HG02852 (cell line): ENCODE results near the gene PPP1R12C.
"Not testable (repeated sequence)": the region's sequence is repeated elsewhere in the genome, so short reads cannot be mapped to it uniquely, and the experiment has no call there.

Source experiments
- ATAC-seq: cut with Tn5 transposase; IDR thresholded peaks from one replicate; pipeline ENCODE4 v1.9.1; 2021; ENCODE audit warnings: mild to moderate bottlenecking, moderate library complexity; ENCODE audit not compliant: unreplicated experiment

The PPP1R12C gene

DNA sequence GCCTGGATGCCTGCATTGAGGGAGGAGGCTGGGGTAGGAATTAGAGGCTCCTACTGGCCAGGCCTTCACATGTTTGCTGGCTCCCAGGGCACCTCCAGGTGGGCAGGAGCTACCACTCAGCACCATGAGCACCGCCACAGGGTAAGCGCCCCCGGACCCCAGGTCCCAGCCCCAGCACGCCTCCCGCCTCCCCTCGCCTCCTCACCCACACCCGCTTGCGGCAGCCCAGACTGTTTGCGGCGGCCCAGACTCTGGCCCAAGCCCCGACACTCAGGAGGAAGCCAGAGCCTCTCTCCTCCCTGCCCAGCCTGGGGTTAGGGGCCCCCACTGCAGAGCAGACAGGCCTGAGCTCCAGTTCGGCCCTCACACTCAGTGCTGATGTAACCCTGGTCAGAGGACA, 41.1 kb downstream of the PPP1R12C start:
- no peak for ATAC-seq

DNA sequence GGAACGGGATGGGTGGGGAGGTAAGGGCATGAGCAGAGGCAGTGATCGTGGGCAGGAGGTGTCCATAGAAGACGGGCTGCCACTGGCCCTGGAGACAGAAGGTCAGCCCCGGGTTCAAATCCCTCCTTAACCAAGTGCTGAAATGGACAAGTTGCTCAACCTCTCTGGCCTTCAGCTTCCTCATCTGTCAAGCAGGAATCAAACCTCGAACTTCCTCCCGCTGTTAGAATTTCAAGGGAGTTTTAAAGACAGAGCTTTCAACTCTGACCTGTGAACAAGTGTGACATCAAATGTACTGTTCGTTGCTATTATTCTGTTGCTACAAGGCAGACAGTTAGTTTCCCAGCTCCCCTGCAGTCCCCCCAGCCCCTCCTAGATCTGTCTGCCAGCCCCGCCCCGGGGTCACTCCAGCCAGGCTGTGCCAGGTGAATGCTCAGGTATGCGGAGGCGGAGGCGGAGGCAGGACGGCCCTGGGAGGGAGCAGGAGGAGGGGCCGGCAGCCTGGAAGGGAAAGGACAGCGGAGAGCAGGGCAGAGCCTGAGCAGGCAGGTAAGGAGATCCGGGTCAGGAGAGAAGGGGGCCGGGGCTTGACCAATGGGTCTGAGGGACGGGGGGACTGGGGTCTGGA, 42.0 kb downstream of the PPP1R12C start, which contains the start of gene EPS8L1:
Gene EPS8L1, plus strand, starts transcription at position 499 of the 628 bp plus-strand sequence. CDS start 576 bp downstream, outside the sequence.
- no peak for ATAC-seq

DNA sequence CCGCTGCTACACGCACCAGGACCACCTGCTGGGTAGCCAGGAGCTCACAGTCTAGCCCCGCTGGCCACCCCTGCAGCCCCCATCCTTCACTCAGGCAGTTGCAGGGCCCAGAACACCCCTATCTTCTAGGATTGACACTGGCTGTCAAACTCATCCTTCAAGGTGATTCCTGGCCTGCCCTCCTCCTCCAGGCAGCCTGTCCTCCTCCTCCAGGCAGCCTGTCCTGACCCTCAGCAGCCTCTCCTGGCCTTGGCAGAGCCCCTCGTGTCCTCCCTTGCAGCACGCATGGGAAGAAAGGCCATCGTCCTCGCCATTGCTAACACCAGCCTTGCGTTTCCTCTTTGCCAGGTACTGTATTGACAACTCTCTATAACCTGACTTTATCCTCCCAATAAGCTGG, 45.5 kb downstream of the PPP1R12C start:
- ATAC-seq, result no peak

DNA sequence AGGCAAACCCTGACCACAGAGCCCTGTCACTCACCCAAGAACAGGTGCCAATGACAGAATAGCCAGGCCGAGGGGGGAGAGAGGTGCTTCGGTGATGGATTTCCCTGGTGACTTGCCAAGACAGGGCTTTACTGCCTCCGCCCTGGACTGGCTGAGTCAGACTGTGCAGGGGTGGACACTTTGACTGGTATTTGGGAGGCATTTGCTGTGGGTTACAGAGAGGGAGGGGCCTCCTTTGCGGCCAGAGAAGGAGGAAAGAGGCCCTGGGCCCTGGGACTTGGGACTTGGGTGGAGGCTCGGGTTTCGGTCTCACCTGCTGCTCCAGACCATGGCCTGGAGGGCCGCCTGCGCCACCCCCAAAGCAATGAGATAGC, 46.3 kb downstream of the PPP1R12C start:
- ATAC-seq, result no peak

DNA sequence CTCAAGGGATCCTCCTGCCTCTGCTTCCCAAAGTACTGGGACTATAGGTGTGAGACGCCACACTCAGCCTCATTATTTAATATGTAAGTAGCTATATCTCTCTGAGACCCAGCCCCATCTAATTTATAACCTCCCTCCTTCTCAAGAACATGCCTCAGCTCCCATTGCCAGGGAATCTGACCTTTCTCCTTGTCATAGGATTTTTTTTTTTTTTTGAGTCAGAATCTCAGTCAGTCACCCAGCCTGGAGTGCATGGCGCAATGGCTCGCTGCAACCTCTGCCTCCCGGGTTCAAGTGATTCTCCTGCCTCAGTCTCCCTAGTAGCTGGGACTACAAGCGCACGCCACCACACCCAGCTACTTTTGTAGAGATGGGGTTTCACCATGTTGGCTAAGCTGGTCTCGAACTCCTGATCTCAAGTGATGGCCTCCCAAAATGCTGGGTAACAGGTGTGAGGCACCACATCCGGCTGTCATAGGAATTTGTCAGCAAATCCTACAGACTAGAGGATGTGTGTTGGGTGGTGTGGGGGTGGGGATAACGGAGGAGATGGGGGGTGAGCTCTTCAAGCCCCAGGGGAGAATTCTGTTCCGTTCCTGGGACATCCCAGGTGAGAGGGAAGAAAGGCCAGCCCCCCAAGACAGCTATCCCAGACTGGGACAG, 46.8 kb downstream of the PPP1R12C start:
- ATAC-seq, result no peak

DNA sequence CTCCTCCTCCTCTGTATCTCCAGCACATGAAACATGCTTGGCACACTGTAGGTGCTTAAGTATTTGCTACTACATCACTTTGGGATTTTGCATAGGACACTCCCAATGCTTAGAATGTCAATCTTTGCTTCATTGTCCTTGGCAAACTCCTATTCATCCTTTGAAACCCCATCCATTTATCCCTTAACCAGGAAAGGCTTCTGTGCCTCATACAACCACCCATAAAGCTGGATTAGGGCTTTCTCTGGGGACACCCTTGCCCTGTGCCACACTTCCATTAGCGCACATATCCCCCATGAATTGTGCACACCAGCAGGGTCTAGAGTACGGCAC, 47.6 kb downstream of the PPP1R12C start:
- no peak for ATAC-seq

DNA sequence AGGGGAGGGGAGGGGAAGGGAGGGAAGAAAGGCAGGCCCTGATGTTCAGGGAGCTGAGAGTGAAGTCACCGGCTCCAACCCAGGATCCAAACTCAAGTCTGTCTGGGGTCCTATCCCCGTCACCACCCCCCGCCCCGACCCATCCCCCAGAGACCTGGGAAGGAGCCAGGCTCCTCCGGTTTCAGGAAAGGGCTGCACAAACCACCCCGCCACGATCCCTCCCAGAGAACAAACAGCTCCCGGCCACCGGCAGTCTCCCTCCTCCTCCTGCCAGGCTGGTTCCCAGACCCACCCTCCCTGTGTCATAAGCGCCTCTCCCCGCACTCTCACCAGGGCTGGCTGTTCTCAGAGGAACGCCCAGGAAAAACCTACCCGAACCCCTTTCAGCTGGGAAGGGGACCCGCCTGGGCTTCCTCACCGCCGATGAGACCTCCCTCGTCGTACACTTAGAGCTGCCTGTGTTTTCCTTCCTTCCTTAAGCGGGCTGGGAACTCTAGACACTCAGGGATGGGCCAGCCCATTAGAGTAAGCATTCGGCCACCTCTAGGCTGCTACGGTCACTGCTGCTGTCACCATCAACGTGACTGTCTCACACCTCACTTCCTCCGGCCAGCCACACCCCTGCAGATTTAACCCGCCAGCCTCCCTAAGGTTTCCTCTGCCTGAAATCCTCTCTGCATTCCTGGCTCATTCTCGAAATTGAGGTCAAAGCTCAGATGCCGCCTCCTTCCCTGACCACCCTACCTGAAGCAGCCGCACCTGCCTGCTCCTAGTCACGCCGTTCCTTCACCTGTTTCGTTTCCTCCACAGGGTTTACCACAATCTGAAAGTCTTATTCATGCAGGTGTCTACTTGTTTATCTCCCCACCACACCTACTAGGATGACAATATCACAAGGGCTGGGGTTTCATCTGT, 48.2 kb downstream of the PPP1R12C start:
- ATAC-seq, result no peak

DNA sequence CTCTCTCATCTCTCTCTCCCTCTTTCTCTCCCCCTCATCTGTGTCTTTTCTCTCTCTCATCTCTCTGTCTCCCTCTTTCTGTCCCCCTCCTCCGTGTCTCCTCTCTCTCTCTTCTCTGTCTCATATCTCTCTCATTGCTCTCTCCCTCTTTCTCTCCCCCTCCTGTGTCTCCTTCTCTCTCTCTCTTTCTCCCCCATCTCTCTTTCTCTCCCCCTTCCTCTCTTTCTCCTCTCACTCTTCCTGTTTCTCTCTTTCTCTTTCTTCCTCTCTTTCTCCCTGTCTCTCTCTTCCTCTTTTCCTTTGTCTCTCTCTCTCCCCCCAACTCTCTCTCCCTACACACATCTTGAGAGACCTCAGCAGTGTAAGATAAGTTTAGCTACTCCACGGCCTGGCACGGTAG, 49.6 kb downstream of the PPP1R12C start:
- ATAC-seq, result no peak

DNA sequence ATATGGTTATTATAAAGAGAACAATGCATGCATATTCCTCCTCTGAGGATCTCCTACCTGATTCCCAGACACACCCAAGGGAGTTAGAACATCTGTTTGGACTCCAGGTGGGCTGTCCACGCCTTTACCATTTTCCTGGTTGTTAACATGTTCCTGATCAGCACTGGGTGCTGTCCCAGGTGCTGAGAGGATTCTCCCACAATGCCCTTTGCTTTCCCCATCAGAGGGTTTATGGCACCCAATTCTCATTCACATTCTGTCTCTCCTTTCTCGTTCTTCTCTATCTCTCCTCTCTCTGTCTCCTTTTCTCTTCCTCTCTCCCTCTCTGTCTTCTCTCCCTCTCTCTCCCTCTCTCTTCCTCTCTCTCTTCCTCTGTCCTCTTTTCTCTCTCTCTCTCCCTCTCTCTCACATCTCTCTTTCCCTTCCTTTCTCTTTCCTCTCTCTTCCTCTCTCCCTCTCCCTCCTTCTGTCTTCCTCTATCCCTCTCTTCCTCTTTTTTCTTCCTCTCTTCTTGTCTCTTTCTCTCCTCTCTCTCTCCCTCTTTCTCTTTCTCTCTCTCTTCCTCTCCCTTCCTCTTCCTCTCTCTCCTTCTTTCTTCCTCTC, 51.2 kb downstream of the PPP1R12C start:
- no peak for ATAC-seq

DNA sequence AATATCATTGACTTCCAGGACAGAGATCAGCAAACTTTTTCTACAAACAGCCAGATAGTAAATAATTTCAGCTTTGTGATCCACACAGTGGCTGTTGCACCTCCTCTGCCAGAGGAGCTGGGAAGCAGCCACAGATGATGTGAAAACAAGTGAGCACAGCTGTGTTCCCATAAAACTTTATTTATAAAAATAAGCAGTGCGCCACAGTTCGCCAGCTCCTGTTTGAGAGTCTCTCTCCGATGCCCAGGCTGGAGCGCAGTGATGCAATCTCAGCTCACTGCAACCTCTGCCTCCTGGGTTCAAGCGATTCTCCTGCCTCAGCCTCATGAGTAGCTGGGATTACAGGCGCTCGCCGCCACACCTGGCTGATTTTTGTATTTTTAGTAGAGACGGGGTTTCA, 51.9 kb downstream of the PPP1R12C start:
- not testable (repeated sequence) for ATAC-seq

DNA sequence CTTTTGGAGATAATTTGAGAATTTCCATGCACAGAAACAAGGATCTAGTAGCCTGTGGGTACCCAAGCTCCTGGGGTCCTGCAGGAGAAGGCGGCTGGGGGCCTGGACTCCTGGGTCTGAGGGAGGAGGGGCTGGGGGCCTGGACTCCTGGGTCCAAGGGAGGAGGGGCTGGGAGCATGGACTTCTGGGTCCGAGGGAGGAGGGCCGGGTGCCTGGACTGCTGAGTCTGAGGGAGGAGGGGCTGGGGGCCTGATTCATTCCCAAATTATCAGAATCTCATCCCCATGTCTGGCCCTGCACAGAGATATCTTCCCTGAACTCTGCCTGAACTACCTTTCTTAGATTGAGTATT, 54.0 kb downstream of the PPP1R12C start:
- ATAC-seq, result no peak

DNA sequence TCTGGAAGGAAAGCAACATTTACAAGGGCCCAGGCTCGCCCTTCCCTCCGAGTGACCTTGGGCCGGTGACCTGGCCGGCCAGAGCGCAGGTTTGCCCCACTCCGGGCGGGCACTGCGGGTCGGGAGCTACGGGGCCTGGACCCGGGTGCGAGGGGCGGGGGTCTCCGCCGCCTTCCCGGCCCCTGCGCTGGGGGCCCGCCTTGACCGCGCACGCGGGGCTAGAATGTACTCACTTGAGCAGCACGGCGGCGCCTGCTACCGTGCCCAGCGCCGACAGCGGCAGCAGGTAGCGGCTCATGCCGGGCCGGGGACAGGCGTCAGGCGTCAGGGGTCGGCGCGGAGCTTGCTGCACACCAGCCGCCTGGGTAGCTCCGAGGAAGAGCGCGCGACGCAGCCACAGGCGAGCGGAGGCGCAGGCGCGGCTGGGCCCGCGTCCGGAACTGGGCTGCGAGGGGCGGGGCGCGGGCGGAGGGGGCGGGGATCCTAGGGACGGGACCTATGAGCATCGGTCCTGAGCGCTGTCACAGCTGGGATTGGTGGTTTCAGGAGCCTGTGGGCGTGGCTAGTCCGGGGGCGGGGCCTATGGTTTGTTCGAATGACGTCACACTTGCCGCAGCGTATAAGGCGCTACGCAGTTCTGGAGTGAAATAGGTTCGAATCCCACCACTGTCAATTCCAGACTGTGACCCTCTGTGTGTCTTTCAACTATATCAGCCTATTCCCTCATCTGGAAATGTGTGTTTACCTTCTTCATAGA, 54.5 kb downstream of the PPP1R12C start, which contains the start of gene RDH13:
Gene RDH13, minus strand, starts transcription at position 414 of the 757 bp plus-strand sequence. Its CDS starts 116 bp downstream, at position 298.
- ATAC-seq, result peak; percentile 93

DNA sequence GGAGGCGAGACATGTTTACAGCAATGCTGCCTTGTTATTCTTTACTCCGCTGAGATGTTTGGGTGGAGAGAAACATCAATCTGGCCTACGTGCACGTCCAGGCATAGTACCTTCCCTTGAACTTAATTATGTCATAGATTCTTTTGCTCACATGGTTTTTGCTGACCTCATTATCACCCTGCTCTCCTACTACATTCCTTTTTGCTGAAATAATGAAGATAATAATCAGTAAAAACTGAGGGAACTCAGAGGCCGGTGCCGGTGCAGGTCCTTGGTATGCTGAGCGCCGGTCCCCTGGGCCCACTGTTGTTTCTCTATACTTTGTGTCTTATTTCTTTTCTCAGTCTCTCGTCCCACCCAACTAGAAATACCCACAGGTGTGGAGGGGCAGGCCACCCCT, 57.1 kb downstream of the PPP1R12C start:
- ATAC-seq, result not testable (repeated sequence)

DNA sequence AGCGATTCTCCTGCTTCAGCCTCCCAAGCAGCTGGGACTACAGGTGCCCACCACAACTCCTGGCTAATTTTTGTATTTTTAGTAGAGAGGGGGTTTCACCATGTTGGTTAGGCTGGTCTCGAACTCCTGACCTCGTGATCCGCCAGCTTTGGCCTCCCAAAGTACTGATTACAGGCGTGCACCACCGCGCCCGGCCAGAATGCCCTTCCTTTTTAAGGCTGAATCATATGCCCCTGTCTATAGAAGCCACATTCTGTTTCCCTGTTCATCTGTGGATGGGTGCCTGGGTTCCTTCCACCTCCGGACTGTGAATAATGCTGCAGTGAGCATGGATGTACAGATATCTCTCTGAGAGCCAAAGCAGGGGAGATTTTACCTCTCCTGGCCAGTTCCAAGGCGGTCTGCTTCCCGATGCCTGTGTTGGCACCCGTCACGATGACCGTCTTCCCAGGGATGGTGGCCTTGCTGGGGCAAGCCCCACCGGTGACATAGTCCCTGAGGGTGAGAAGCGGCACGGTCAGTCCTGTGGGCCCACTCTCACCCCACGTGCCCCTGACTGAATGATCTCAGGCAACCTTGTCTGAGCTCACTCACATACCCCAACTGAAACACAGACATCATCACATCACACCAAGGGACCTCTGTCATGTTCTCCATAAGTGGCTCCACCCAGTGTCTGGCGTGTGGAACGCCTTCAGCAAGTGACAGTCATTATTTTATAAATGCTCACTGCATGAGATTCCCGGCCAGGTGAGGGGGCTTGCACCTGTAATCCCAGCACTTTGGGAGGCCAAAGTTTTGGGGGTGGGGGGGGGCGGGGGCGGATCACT, 58.4 kb downstream of the PPP1R12C start:
- no peak for ATAC-seq

DNA sequence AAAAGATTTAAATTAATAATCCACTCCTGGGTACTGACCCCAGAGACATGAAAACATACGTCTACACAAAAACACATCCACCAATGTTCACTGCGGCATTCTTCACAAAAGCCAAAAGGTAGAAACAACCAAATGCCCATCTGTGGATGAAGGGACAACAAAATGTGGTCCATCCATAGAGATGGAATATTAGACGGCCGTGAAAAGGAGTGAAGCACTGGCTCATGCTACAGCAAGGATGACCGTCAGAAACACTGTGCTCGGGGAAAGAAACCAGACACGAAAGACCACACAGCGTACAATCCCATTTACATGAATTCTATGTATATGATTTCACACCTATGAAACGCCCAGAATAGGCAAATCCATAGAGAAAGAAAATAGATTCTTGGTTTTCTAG, 60.6 kb downstream of the PPP1R12C start:
- no peak for ATAC-seq

DNA sequence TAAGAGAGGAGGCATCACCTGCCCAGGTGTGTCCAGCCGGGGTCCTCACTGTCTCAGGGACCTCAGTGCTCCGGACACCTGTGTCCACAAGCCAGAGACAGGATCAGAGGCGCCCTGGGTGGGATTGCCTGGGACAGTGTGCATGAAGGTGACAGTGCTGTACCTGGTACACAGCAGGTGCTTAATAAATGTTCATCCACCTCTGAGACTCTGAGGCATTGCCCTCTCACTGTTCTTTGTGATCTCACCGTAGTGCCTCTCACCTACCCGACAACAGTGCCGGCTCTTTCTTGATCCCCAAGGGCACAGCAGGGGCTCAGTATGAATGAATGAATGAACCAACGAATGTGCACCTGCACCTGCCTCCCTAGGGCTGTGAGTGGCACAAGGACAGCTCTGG, 63.7 kb downstream of the PPP1R12C start:
- no peak for ATAC-seq

DNA sequence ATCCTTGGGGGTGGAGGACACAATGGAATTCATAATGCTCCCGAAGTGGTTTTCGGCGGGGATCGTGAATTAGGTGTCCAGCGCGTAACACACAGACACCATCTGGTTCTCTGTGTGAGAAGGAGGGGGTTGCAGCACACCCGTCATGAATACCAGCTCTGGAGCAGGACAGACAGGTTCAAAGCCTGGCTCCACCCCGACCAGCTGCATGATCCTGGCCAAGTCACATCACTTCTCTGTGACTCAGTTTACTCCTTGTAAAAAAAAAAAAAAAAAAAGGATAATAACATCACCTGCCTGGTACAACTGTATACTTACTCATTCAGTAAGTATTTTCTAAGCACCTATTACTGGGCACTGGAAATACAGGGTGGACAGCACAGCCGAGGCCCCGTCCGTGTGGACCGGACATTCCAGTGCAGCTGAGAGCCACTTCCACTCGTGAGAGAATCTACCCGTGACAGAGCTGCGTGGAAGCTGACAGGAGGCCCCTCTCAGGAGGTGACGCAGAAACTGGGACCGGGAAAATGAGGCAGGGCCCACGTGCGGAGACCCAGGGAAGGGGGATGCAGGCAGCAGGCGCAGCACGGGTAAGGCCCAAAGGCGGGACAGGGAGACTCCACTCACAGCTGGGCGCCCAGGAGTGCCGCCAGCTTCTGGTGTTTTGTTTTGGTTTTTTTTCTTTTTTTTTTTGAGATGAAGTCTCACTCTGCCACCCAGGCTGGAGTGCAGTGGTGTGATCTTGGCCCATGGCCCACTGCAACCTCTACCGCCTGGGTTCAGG, 66.5 kb downstream of the PPP1R12C start:
- ATAC-seq, result no peak

DNA sequence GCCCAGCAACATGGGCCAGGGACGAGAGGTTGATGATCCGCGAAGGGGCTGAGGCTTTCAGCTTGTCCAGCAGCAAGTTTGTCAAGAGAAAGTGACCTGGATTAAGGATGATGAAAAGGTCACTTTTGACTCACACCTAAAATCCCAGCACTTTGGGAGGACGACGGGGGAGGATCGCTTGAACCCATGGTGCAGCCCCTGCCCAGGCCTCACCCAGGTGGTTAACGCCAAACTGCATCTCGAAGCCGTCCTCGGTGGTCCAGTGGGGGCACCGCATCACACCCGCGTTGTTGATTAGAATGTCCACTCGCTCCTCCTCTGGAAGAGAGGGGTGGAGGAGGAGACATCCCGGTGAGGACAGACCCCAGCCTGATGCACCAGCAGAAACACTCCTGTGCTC, 69.0 kb downstream of the PPP1R12C start:
- no peak for ATAC-seq

DNA sequence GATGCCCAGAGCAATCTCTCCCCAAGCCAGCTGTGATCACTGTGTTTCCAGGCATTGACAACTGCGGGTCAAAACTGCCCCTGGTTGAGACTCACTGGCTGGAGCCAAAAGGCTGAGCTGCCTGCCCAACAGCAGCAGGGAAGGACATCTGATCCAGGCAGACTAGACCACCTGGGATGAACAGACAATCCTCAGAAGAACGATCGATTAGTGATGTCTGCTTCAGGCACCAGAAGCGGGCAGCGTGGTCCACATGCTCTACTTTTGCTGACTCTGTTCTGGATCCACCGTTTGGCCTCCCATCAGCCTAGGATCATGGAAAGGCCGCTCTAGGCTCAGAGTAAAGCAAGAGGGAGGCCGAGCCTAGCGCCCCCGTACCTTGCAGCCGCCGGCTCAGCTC, 69.5 kb downstream of the PPP1R12C start:
- ATAC-seq, result no peak
